GM18505 (cell line): ENCODE measurements around the gene SEC23B.

Experiments
- ATAC-seq: cut with Tn5 transposase; IDR thresholded peaks from one replicate; pipeline ENCODE4 v1.9.1; 2021; ENCODE audit not compliant: unreplicated experiment
- POLR2A ChIP-seq: IDR thresholded peaks from 4 replicates; pipeline ENCODE4 v1.6.1; 2011; ENCODE audit warnings: borderline replicate concordance; ENCODE audit not compliant: insufficient read depth, insufficient read length; ENCODE audit errors: extremely low read depth

Gene SEC23B

DNA sequence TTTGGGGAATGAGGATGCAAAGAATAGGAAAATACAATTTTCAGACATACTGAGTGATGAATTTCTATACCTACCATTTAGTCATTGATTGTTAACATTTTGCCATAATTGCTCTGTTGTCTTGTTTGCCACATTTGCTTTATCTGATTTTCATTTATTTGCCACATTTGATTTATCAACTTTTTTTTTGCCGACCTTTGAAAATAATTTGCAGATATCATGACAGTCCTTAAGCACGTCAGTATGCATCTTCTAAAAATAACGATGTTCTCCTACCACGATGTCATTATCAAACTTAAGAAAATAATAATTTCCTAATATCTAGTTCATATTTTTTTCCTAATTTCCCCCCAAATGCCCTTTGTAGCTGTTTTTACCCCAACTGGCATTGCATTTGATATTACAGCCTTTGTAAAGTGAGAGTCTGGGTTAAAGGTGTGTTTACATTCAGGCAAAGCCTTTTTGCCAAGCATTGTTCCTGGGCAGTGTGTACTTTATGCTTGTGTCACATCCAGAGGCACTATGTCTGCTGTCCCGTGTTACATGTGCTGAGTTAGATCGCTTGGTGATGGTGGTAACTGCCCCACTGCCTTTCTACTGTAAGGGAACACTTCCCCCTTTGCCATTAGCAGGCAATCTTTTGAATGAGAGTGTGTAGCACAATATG is 26.4 kb downstream of the SEC23B start:
- no peak for TF ChIP-seq POLR2A
- no peak for ATAC-seq

DNA sequence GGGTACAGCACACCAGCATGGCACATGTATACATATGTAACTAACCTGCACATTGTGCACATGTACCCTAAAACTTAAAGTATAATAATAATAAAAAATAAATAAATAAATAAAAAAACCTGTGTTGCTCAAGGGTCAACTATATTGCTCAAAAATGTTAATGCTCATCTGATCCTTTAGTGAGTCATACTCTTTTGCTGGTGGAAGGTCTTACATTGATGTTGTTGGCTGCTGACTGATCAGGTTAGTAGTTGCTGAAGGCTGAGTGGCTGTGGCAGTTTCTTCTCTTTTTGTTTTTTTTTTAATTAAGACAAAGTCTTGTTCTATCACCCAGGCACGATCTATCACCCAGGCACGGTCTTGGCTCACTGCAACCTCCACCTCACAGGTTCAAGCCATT is 29.9 kb downstream of the SEC23B start:
- no peak for TF ChIP-seq POLR2A

DNA sequence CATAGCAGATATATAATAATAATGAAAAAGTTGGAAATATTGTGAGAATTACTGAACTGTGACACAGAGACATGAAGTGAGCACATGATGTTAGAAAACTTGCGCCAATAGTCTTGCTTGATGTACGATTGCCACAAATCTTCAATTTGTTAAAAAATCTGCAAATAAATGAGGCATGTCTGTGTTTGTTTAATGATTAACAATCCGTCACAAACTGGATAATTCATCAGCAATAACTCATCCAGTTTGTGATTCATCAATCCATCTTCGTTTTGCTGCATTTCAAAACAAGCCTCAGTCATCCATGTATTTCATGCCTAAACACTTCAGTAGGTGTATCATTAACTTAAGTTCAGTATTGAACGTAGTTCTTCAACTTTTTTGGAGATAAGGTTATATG is 34.0 kb downstream of the SEC23B start:
- no peak for TF ChIP-seq POLR2A
- ATAC-seq, result no peak

More for the DNA sequence above, 29.9 kb downstream of the SEC23B start:
- ATAC-seq, result no peak

DNA sequence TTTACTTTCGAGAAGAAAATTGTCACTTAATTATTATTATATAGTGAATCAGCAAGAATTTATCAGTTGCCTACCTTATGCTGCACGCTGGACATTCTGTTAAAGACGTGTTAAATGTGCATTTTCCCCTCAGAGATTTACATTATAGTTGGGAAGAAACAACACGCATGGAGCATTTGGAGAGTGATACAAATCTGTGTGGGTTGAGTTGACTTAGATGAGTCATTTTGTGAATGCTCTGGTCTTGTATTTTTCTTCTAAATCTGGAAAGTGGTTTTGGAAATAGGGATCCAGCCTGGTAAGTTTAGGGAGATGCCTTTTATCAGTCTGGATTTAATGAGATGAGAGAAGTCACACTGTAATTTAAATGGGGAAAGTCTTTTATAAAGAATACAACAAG is 35.5 kb downstream of the SEC23B start:
- ATAC-seq, result no peak
- no peak for TF ChIP-seq POLR2A

- ATAC-seq, result no peak
- no peak for TF ChIP-seq POLR2A
These were observed 36.2 kb downstream of the SEC23B start for GRCh38 chr20:18543932-18544331.

DNA sequence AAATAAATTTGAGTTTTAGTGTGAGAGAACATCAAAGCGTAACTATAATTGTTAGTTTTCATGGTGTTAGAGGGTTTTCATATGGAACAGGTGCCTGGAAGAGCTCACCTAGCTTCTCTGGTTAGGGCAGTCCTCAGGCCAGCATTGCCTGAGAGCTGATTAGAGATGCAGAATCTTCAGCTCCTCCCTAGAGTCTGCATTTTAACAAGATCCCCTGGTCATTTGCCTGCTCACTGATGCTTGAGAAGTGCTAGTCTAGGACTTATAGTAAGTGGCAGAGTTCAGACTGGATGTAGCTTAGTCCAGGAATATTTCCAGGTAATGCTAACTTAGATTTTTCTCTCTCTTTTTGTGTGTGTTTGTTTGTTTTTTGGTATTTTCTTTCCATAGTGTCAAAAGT is 37.8 kb downstream of the SEC23B start:
- no peak for ATAC-seq
- no peak for TF ChIP-seq POLR2A

- no peak for ATAC-seq
- TF ChIP-seq POLR2A, result no peak
These were observed 40.7 kb downstream of the SEC23B start for GRCh38 chr20:18548465-18548864.

DNA sequence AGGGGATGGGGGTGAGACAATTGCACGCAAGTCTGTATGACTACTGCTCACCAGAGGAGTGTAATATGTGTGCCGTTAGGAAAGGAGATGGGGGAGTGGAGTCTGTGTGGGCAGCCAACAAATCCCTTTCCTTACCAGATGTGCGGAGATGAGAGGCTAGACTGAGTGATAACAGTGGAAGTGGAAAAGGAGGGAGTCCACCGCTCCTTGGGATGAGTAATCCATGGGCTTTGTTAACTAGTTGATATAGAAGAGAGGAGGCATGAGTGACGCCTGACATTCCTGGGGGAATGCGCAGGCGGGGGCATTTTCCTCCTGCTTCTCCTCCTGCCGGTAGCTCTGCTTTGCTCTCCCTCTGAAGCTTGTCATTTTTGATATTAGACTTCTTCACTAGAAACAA is 46.0 kb downstream of the SEC23B start:
- TF ChIP-seq POLR2A, result no peak
- ATAC-seq, result no peak

DNA sequence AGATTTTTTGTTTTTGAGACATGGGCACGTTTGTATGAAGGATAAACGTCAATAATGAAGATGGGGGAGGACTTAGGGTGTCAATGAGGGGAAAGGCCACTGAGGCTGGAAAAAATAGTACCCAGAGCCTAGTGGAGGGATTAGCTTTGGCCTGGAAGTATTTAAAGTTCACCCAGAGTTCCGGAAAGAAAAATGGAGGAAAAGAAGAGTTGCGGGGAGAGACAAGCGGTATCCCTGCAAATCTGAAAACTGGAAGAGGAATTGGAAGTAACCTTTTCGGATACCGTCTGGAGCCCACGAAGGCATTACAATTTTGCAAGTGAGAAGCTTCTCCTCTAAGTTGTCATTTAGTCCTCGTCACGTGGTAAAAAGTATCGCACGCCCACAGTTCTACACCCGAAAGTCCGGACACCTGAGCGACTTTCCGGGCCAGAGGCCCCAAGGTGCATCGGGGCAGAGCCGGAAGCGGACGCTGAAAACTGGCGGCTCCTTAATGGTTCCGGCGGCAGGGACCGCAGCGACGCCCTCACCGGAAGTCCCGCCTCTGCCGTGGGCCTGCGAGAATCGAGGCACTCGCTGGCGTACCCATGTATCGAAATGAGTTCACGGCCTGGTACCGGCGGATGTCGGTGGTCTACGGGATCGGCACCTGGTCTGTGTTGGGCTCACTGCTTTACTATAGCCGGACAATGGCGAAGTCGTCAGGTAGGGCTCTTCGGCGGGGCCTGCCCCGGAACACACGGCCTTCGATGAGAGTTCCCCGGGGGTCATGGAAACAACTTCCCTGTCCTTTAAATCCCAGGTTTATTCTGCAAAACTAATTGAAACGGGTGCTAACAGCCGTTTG is 59.4 kb downstream of the SEC23B start, which contains the start of gene SMIM26:
Gene SMIM26 (plus strand): TSS at position 541 of the 847 bp plus-strand sequence. CDS start 47 bp downstream, at position 588.
- peak; percentile 93 for TF ChIP-seq POLR2A
- peak; percentile 99 for ATAC-seq

DNA sequence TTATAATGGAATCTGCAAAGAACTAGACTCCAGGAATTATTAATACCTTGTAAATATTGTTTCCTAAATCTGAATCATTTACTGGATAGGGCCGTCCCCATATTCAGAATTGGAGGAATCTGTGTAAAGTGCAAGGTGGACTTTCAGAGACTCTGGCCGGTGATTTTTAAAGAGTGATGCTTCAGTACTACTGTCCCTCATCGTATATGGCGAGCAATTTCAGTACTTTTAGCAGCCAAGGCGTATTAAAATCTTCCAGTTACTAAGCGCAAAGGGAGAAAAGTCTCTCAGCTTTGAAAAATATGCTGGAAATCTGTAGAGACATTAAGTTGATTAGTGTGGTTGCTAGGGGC is 60.0 kb downstream of the SEC23B start:
- ATAC-seq, result peak; percentile 18
- no peak for TF ChIP-seq POLR2A

DNA sequence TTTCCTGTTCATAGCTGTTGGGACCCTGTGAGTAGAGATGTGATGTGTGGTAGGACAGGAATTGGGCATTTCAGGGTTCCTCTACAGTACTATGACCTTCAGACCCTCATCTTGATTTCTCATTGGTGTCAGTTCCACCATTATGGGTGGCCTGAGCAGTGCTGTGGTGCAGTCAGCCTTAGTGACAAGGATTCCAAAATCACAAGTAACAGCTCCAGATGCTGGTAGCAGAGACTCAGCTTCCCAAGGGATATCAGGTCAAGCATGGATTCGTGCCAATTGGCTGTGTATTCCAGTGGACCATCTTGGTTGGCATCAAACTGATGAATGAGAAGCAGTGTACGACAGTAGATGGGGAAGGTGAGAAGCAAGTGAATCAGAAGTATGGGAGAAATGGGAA is 63.3 kb downstream of the SEC23B start:
- ATAC-seq, result no peak

GRCh38 chr20:18571578-18571977 is 63.8 kb downstream of the SEC23B start:
- ATAC-seq, result no peak
- TF ChIP-seq POLR2A, result no peak

More for the DNA sequence above, 63.3 kb downstream of the SEC23B start:
- no peak for TF ChIP-seq POLR2A

DNA sequence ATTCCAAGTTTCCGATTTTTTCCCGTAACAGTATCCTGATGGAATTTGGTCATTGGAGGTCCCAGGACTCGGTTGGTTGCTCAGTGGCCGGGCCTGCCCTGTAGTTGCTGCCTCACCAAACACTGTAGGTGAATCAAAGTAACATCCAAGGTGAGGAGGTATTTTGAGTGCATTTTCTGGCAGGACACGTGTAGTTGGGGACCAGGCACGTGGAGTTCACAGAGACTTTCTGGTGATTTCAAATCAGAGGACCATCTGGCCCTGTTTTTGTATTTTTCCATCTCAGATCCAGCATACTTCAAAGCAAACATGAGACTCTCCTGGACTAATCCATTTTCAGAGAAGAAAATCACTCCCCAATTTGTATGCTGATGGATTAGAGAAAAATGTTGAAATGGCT is 70.2 kb downstream of the SEC23B start:
- TF ChIP-seq POLR2A, result no peak
- ATAC-seq, result no peak

GRCh38 chr20:18578581-18578980 is 70.8 kb downstream of the SEC23B start:
- ATAC-seq, result no peak
- no peak for TF ChIP-seq POLR2A

- no peak for ATAC-seq
- no peak for TF ChIP-seq POLR2A
These were observed 72.3 kb downstream of the SEC23B start for GRCh38 chr20:18580012-18580411.

- TF ChIP-seq POLR2A, result no peak
- ATAC-seq, result no peak
These were observed 77.4 kb downstream of the SEC23B start for GRCh38 chr20:18585134-18585533.
